NCI-H345 treated with DMSO at 0.1 percent for 48 hours (cell line): ENCODE measurements around the gene RNGTT.

Experiments
- DNase-seq: peaks from one replicate; lab custom pipeline; 2025; ENCODE audit not compliant: unreplicated experiment; lab: John Stamatoyannopoulos, UW

The RNGTT gene

GRCh38 chr6:88616380-88616779 is 347.0 kb downstream of the RNGTT start:
- no peak for DNase-seq

GRCh38 chr6:88614316-88614877 is 349.0 kb downstream of the RNGTT start:
- DNase-seq, result no peak

- DNase-seq, result no peak
These were observed 350.8 kb downstream of the RNGTT start for GRCh38 chr6:88612631-88613030.

- no peak for DNase-seq
These were observed 351.7 kb downstream of the RNGTT start for GRCh38 chr6:88611721-88612120.

- DNase-seq, result no peak
These were observed 353.4 kb downstream of the RNGTT start for GRCh38 chr6:88609983-88610382.

GRCh38 chr6:88605271-88605670 is 358.1 kb downstream of the RNGTT start:
- no peak for DNase-seq

- no peak for DNase-seq
These were observed 363.8 kb downstream of the RNGTT start for GRCh38 chr6:88599571-88599970.

- no peak for DNase-seq
These were observed 366.6 kb downstream of the RNGTT start for GRCh38 chr6:88596801-88597200.

GRCh38 chr6:88588938-88589337 is 374.5 kb downstream of the RNGTT start:
- no peak for DNase-seq

- DNase-seq, result no peak
These were observed 376.3 kb downstream of the RNGTT start for GRCh38 chr6:88587150-88587520.

- DNase-seq, result no peak
These were observed 376.9 kb downstream of the RNGTT start for GRCh38 chr6:88586371-88587149.

GRCh38 chr6:88585276-88585692 is 378.1 kb downstream of the RNGTT start:
- DNase-seq, result no peak

GRCh38 chr6:88584581-88585275 is 378.7 kb downstream of the RNGTT start:
- no peak for DNase-seq

GRCh38 chr6:88577461-88577860 is 386.0 kb downstream of the RNGTT start:
- DNase-seq, result no peak

GRCh38 chr6:88575536-88575935 is 387.9 kb downstream of the RNGTT start:
- DNase-seq, result no peak

GRCh38 chr6:88574651-88575050 is 388.8 kb downstream of the RNGTT start:
- no peak for DNase-seq

GRCh38 chr6:88574031-88574430 is 389.4 kb downstream of the RNGTT start:
- DNase-seq, result no peak

GRCh38 chr6:88573561-88573960 is 389.9 kb downstream of the RNGTT start:
- DNase-seq, result no peak

GRCh38 chr6:88572449-88573139 is 390.8 kb downstream of the RNGTT start:
- DNase-seq, result no peak

GRCh38 chr6:88569959-88570358 is 393.5 kb downstream of the RNGTT start:
- no peak for DNase-seq

- DNase-seq, result no peak
These were observed 395.7 kb downstream of the RNGTT start for GRCh38 chr6:88567696-88568095.
